ENCODE data around the gene PROM2.
"Not testable (repeated sequence)": the region's sequence is repeated elsewhere in the genome, so short reads cannot be mapped to it uniquely, and the experiment has no call there.

The PROM2 gene

GRCh38 chr2:95234816-95235215 is 39.4 kb upstream of the PROM2 start:
- Histone ChIP-seq H3K4ac (ENCODE audit: low read depth, low read length) (no peak overlapping the region), H2AK5ac (ENCODE audit: low read length) (no peak overlapping the region), H4K8ac (ENCODE audit: low read depth, low read length) (no peak overlapping the region), H3K36me3 (ENCODE audit: control insufficient read depth, insufficient read depth, low read length) (no peaks in the 10 kb centered on the region), H3K4me1 (ENCODE audit: control insufficient read depth, low read depth, low read length) (no peaks in the 10 kb centered on the region), H3K79me2 (ENCODE audit: control insufficient read depth, insufficient read depth, low read length) (no peaks in the 10 kb centered on the region), H3K18ac (ENCODE audit: low read length) (no peak overlapping the region), H3K27me3 (ENCODE audit: insufficient read depth, low read length, poor library complexity) (no peaks in the 10 kb centered on the region), H3K79me1 (ENCODE audit: low read length) (no peaks in the 10 kb centered on the region), H4K5ac (ENCODE audit: low read length) (no peak overlapping the region), H3K4me2 (ENCODE audit: low read length) (no peak overlapping the region), H3K23ac (ENCODE audit: low read length) (no peak overlapping the region), H3K4me3 (ENCODE audit: low read length) (no peak overlapping the region), H3K27ac (ENCODE audit: low read depth, low read length) (no peak overlapping the region), H3K56ac (ENCODE audit: low read length) (no peak overlapping the region), H2BK5ac (ENCODE audit: low read length) (no peak overlapping the region), H3K9ac (ENCODE audit: low read length) (no peak overlapping the region), H2BK120ac (ENCODE audit: low read depth, low read length) (no peak overlapping the region), H2BK15ac (replicated peaks; ENCODE audit: low read depth) (no peak overlapping the region)
- no peak for DNase-seq
- no CpG with 5 or more reads among the region's 3 CpGs for WGBS (ENCODE audit: extremely low coverage, insufficient coverage, low lambda C conversion rate)

- Histone ChIP-seq H3K27ac (ENCODE audit: low read depth, low read length) (no peak overlapping the region), H3K23ac (ENCODE audit: low read length) (no peak overlapping the region), H2BK15ac (replicated peaks; ENCODE audit: low read depth) (no peak overlapping the region), H3K4me3 (ENCODE audit: low read length) (no peak overlapping the region), H3K79me2 (ENCODE audit: control insufficient read depth, insufficient read depth, low read length) (no peaks in the 10 kb centered on the region), H3K4me2 (ENCODE audit: low read length) (no peak overlapping the region), H3K36me3 (ENCODE audit: control insufficient read depth, insufficient read depth, low read length) (no peaks in the 10 kb centered on the region), H3K9ac (ENCODE audit: low read length) (no peak overlapping the region), H3K79me1 (ENCODE audit: low read length) (no peaks in the 10 kb centered on the region), H3K56ac (ENCODE audit: low read length) (no peak overlapping the region), H3K18ac (ENCODE audit: low read length) (no peak overlapping the region), H3K27me3 (ENCODE audit: insufficient read depth, low read length, poor library complexity) (no peaks in the 10 kb centered on the region), H2AK5ac (ENCODE audit: low read length) (no peak overlapping the region), H2BK5ac (ENCODE audit: low read length) (no peak overlapping the region), H3K4me1 (ENCODE audit: control insufficient read depth, low read depth, low read length) (no peaks in the 10 kb centered on the region), H4K5ac (ENCODE audit: low read length) (no peak overlapping the region), H2BK120ac (ENCODE audit: low read depth, low read length) (no peak overlapping the region), H3K4ac (ENCODE audit: low read depth, low read length) (no peak overlapping the region), H4K8ac (ENCODE audit: low read depth, low read length) (no peak overlapping the region)
- DNase-seq = no peak
Measured at GRCh38 chr2:95238131-95238530, 36.1 kb upstream of the PROM2 start.

GRCh38 chr2:95240091-95240490 is 34.2 kb upstream of the PROM2 start:
- H3K4me3 ChIP-seq (ENCODE audit: low read length) = no peak overlapping the region
- H2BK5ac ChIP-seq (ENCODE audit: low read length) = no peak overlapping the region
- no peak overlapping the region for H3K56ac ChIP-seq (ENCODE audit: low read length)
- no peaks in the 10 kb centered on the region for H3K4me1 ChIP-seq (ENCODE audit: control insufficient read depth, low read depth, low read length)
- no peak overlapping the region for H2BK15ac ChIP-seq (replicated peaks; ENCODE audit: low read depth)
- H3K18ac ChIP-seq (ENCODE audit: low read length) = no peak overlapping the region
- no peaks in the 10 kb centered on the region for H3K79me1 ChIP-seq (ENCODE audit: low read length)
- no CpG with 5 or more reads among the region's 5 CpGs for WGBS (ENCODE audit: extremely low coverage, insufficient coverage, low lambda C conversion rate)
- no peak overlapping the region for H4K5ac ChIP-seq (ENCODE audit: low read length)
- no peaks in the 10 kb centered on the region for H3K36me3 ChIP-seq (ENCODE audit: control insufficient read depth, insufficient read depth, low read length)
- no peak overlapping the region for H3K9ac ChIP-seq (ENCODE audit: low read length)
- H3K79me2 ChIP-seq (ENCODE audit: control insufficient read depth, insufficient read depth, low read length) = no peaks in the 10 kb centered on the region
- no peaks in the 10 kb centered on the region for H3K27me3 ChIP-seq (ENCODE audit: insufficient read depth, low read length, poor library complexity)
- no peak overlapping the region for H2BK120ac ChIP-seq (ENCODE audit: low read depth, low read length)
- H4K8ac ChIP-seq (ENCODE audit: low read depth, low read length) = no peak overlapping the region
- H3K23ac ChIP-seq (ENCODE audit: low read length) = no peak overlapping the region
- no peak overlapping the region for H3K27ac ChIP-seq (ENCODE audit: low read depth, low read length)
- no peak overlapping the region for H2AK5ac ChIP-seq (ENCODE audit: low read length)
- no peak overlapping the region for H3K4ac ChIP-seq (ENCODE audit: low read depth, low read length)
- DNase-seq = no peak
- no peak overlapping the region for H3K4me2 ChIP-seq (ENCODE audit: low read length)

- Histone ChIP-seq H3K9ac (ENCODE audit: low read length) (no peak overlapping the region), H4K5ac (ENCODE audit: low read length) (no peak overlapping the region), H3K27ac (ENCODE audit: low read depth, low read length) (no peak overlapping the region), H2BK15ac (replicated peaks; ENCODE audit: low read depth) (no peak overlapping the region), H3K4me3 (ENCODE audit: low read length) (no peak overlapping the region), H3K4me2 (ENCODE audit: low read length) (no peak overlapping the region), H4K8ac (ENCODE audit: low read depth, low read length) (no peak overlapping the region), H3K36me3 (ENCODE audit: control insufficient read depth, insufficient read depth, low read length) (no peaks in the 10 kb centered on the region), H3K4ac (ENCODE audit: low read depth, low read length) (no peak overlapping the region), H2BK5ac (ENCODE audit: low read length) (no peak overlapping the region), H3K18ac (ENCODE audit: low read length) (no peak overlapping the region), H2AK5ac (ENCODE audit: low read length) (no peak overlapping the region), H3K4me1 (ENCODE audit: control insufficient read depth, low read depth, low read length) (no peaks in the 10 kb centered on the region), H3K27me3 (ENCODE audit: insufficient read depth, low read length, poor library complexity) (no peaks in the 10 kb centered on the region), H3K79me1 (ENCODE audit: low read length) (no peaks in the 10 kb centered on the region), H3K79me2 (ENCODE audit: control insufficient read depth, insufficient read depth, low read length) (no peaks in the 10 kb centered on the region), H3K56ac (ENCODE audit: low read length) (no peak overlapping the region), H3K23ac (ENCODE audit: low read length) (no peak overlapping the region), H2BK120ac (ENCODE audit: low read depth, low read length) (no peak overlapping the region)
- no CpG with 5 or more reads among the region's 5 CpGs for WGBS (ENCODE audit: extremely low coverage, insufficient coverage, low lambda C conversion rate)
- no peak for DNase-seq
Measured at GRCh38 chr2:95240556-95240955, 33.7 kb upstream of the PROM2 start.

GRCh38 chr2:95242084-95242483 is 32.2 kb upstream of the PROM2 start:
- H4K8ac ChIP-seq (ENCODE audit: low read depth, low read length); H3K36me3 ChIP-seq (ENCODE audit: control insufficient read depth, insufficient read depth, low read length); H2BK5ac ChIP-seq (ENCODE audit: low read length); H3K79me2 ChIP-seq (ENCODE audit: control insufficient read depth, insufficient read depth, low read length); H4K5ac ChIP-seq (ENCODE audit: low read length); H3K18ac ChIP-seq (ENCODE audit: low read length); H3K4me1 ChIP-seq (ENCODE audit: control insufficient read depth, low read depth, low read length); H3K79me1 ChIP-seq (ENCODE audit: low read length); H3K4ac ChIP-seq (ENCODE audit: low read depth, low read length); H3K27me3 ChIP-seq (ENCODE audit: insufficient read depth, low read length, poor library complexity); H2AK5ac ChIP-seq (ENCODE audit: low read length); H3K27ac ChIP-seq (ENCODE audit: low read depth, low read length); H3K4me3 ChIP-seq (ENCODE audit: low read length); H2BK15ac ChIP-seq (replicated peaks; ENCODE audit: low read depth); H2BK120ac ChIP-seq (ENCODE audit: low read depth, low read length); H3K23ac ChIP-seq (ENCODE audit: low read length); H3K56ac ChIP-seq (ENCODE audit: low read length); DNase-seq; H3K9ac ChIP-seq (ENCODE audit: low read length); H3K4me2 ChIP-seq (ENCODE audit: low read length): not testable (repeated sequence)
- WGBS (ENCODE audit: extremely low coverage, insufficient coverage, low lambda C conversion rate) = no CpG with 5 or more reads among the region's 1 CpG

- Histone ChIP-seq H3K56ac (ENCODE audit: low read length) (no peak overlapping the region), H4K8ac (ENCODE audit: low read depth, low read length) (no peak overlapping the region), H3K27ac (ENCODE audit: low read depth, low read length) (no peak overlapping the region), H2AK5ac (ENCODE audit: low read length) (no peak overlapping the region), H2BK5ac (ENCODE audit: low read length) (no peak overlapping the region), H3K4me3 (ENCODE audit: low read length) (no peak overlapping the region), H3K27me3 (ENCODE audit: insufficient read depth, low read length, poor library complexity) (no peaks in the 10 kb centered on the region), H3K9ac (ENCODE audit: low read length) (no peak overlapping the region), H3K18ac (ENCODE audit: low read length) (no peak overlapping the region), H3K79me2 (ENCODE audit: control insufficient read depth, insufficient read depth, low read length) (no peaks in the 10 kb centered on the region), H3K4ac (ENCODE audit: low read depth, low read length) (no peak overlapping the region), H2BK120ac (ENCODE audit: low read depth, low read length) (no peak overlapping the region), H3K4me1 (ENCODE audit: control insufficient read depth, low read depth, low read length) (no peaks in the 10 kb centered on the region), H2BK15ac (replicated peaks; ENCODE audit: low read depth) (no peak overlapping the region), H3K79me1 (ENCODE audit: low read length) (no peaks in the 10 kb centered on the region), H4K5ac (ENCODE audit: low read length) (no peak overlapping the region), H3K4me2 (ENCODE audit: low read length) (no peak overlapping the region), H3K23ac (ENCODE audit: low read length) (no peak overlapping the region), H3K36me3 (ENCODE audit: control insufficient read depth, insufficient read depth, low read length) (no peaks in the 10 kb centered on the region)
- 100% methylated on average over 1 of the region's 2 CpGs for WGBS (ENCODE audit: extremely low coverage, insufficient coverage, low lambda C conversion rate)
- no peak for DNase-seq
Measured at GRCh38 chr2:95258271-95258670, 16.0 kb upstream of the PROM2 start.
